Suprapubic skin (tissue), 4 donors: Measurements from ENCODE around the gene ST8SIA3. TPM values are rescaled to one million over a fixed set of nuclear protein-coding genes. Genes with fewer than 3 reads are reported as not detected.

Experiments
- DNase-seq, 2 donors: peaks; one replicate each; pipeline ENCODE4 v3.0.0-alpha.2; 2019; ENCODE audit warnings: low spot score in 2 of 2
- H3K27ac ChIP-seq: fragments of 200-600 bp; sonication (generic); one replicate; pipeline ENCODE4 v1.5.1; 2019
- H3K27me3 ChIP-seq: fragments of 200-600 bp; sonication (generic); one replicate; pipeline ENCODE4 v1.5.1; 2019
- H3K36me3 ChIP-seq: fragments of 200-600 bp; sonication (generic); one replicate; pipeline ENCODE4 v1.5.1; 2019
- H3K4me1 ChIP-seq: fragments of 200-600 bp; sonication (generic); one replicate; pipeline ENCODE4 v1.5.1; 2019
- H3K4me3 ChIP-seq: fragments of 200-600 bp; sonication (generic); one replicate; pipeline ENCODE4 v1.5.1; 2019; ENCODE audit warnings: mild to moderate bottlenecking
- H3K9me3 ChIP-seq: fragments of 200-600 bp; sonication (generic); one replicate; pipeline ENCODE4 v1.5.1; 2019
- EP300 ChIP-seq: sonication (generic); formaldehyde crosslinking; IDR thresholded peaks from one replicate; pipeline ENCODE4 v1.6.1; 2017; ENCODE audit warnings: antibody characterized with exemption
- POLR2A ChIP-seq, 2 donors: fragments of 450-650 bp; IDR thresholded peaks; one replicate each; pipeline ENCODE4 v1.6.1; 2017; ENCODE audit warnings: antibody characterized with exemption in 2 of 2, mild to moderate bottlenecking in 2 of 2, moderate library complexity in 2 of 2
- POLR2AphosphoS5 ChIP-seq, 3 donors: sonication (generic); formaldehyde crosslinking; IDR thresholded peaks; one replicate each; pipeline ENCODE4 v1.6.1; 2017; ENCODE audit warnings: antibody characterized with exemption in 3 of 3
- WGBS: methylation state at CpG from one replicate; pipeline ENCODE4 v1.1.5; 2018; 5-methylcytosine and 5-hydroxymethylcytosine counted together
- total RNA-seq, 4 donors: library from RNA; depleted of rRNA; stranded (reverse); fragments of >200 nt; gene quantifications; one replicate each; pipeline ENCODE4 v1.1.0, GENCODE V29; 2016
- TF ChIP-seq, protein P1 (sequence below), 2 donors: fragments of 200-600 bp in 1 of 2; fragments of 450-650 bp in 1 of 2; sonication (generic) in 1 of 2; IDR thresholded peaks; one replicate each; pipeline ENCODE4 v1.5.1; 2016 to 2019; ENCODE audit warnings: antibody characterized with exemption in 2 of 2, mild to moderate bottlenecking in 1 of 2, moderate library complexity in 1 of 2

The ST8SIA3 gene
- total RNA-seq, 4 donors from 2014 or later, result not detected

DNA sequence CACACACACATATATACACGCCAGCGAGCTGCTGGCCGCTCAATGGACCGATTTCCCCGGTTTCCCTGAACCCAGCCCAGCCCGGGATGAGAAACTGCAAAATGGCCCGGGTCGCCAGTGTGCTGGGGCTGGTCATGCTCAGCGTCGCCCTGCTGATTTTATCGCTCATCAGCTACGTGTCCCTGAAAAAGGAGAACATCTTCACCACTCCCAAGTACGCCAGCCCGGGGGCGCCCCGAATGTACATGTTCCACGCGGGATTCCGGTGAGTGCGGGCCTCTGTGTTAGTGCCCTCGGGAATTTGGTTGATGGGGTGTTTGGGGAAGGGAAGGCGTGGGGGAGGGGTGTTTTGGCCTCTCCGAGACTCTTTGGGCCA, 392 bp downstream of the ST8SIA3 start:
- no peak for TF ChIP-seq POLR2A (IDR thresholded peaks at IDR 0.05)
- TF ChIP-seq EP300, result no peak
- no peak for TF ChIP-seq POLR2AphosphoS5 (IDR thresholded peaks at IDR 0.05)
- TF ChIP-seq, protein P1, sequence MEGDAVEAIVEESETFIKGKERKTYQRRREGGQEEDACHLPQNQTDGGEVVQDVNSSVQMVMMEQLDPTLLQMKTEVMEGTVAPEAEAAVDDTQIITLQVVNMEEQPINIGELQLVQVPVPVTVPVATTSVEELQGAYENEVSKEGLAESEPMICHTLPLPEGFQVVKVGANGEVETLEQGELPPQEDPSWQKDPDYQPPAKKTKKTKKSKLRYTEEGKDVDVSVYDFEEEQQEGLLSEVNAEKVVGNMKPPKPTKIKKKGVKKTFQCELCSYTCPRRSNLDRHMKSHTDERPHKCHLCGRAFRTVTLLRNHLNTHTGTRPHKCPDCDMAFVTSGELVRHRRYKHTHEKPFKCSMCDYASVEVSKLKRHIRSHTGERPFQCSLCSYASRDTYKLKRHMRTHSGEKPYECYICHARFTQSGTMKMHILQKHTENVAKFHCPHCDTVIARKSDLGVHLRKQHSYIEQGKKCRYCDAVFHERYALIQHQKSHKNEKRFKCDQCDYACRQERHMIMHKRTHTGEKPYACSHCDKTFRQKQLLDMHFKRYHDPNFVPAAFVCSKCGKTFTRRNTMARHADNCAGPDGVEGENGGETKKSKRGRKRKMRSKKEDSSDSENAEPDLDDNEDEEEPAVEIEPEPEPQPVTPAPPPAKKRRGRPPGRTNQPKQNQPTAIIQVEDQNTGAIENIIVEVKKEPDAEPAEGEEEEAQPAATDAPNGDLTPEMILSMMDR (IDR thresholded peaks at IDR 0.05), result no peak
- Histone ChIP-seq H3K9me3 (no peaks in the 10 kb centered on the region), H3K27ac (no peak overlapping the region), H3K36me3 (no peaks in the 10 kb centered on the region), H3K4me3 (no peak overlapping the region), H3K27me3 (peaks cover 51% of the 10 kb centered on the region), H3K4me1 (peaks cover 10% of the 10 kb centered on the region)
- DNase-seq, result no peak
- 2% methylated on average over 11 of the region's 23 CpGs for WGBS

- Histone ChIP-seq H3K27me3 (peaks cover 49% of the 10 kb centered on the region), H3K9me3 (no peaks in the 10 kb centered on the region), H3K4me3 (no peak overlapping the region), H3K36me3 (no peaks in the 10 kb centered on the region), H3K4me1 (peaks cover 10% of the 10 kb centered on the region), H3K27ac (no peak overlapping the region)
- TF ChIP-seq EP300, result no peak
- no peak for TF ChIP-seq POLR2AphosphoS5 (IDR thresholded peaks at IDR 0.05)
- TF ChIP-seq, protein P1 (IDR thresholded peaks at IDR 0.05), result no peak
- TF ChIP-seq POLR2A (IDR thresholded peaks at IDR 0.05), result no peak
- DNase-seq, result no peak
- WGBS, result 3% methylated on average over 47 of the region's 61 CpGs
Observed at GRCh38 chr18:57353137-57353939, 981 bp downstream of the ST8SIA3 start.

DNA sequence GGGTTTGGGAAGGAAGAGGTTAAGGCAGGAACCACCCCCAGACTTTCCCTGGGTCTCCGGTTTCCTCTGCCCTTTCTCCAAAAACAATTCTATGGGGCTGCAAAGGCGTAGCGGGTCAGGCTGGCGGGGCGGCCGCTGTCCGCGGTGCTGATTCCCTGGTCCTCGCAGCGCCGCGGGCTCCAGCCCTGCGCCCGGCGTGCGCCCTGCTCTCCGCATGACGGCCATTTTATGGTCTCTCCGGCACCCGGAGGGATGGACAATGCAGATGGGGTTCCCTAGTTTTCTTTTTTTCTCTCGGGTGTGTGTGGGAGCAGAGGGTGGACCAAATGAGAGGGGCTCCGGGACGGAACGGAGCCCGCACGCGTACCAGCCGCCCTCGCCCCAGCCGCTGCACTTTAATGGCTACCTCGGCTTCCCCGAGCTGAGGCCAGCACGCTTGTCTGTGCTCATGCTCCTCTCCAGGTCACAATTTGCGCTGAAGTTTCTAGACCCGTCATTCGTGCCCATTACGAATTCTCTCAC, 1.6 kb downstream of the ST8SIA3 start:
- peaks cover 49% of the 10 kb centered on the region for H3K27me3 ChIP-seq
- H3K27ac ChIP-seq, result no peak overlapping the region
- no peaks in the 10 kb centered on the region for H3K9me3 ChIP-seq
- no peak for TF ChIP-seq EP300
- no peak for TF ChIP-seq POLR2A (IDR thresholded peaks at IDR 0.05)
- TF ChIP-seq POLR2AphosphoS5 (IDR thresholded peaks at IDR 0.05), result no peak
- TF ChIP-seq, protein P1 (IDR thresholded peaks at IDR 0.05), result no peak
- 5% methylated on average over 17 of the region's 37 CpGs for WGBS
- DNase-seq, result no peak
- no peak overlapping the region for H3K4me3 ChIP-seq
- no peaks in the 10 kb centered on the region for H3K36me3 ChIP-seq
- H3K4me1 ChIP-seq, result peaks cover 10% of the 10 kb centered on the region

DNA sequence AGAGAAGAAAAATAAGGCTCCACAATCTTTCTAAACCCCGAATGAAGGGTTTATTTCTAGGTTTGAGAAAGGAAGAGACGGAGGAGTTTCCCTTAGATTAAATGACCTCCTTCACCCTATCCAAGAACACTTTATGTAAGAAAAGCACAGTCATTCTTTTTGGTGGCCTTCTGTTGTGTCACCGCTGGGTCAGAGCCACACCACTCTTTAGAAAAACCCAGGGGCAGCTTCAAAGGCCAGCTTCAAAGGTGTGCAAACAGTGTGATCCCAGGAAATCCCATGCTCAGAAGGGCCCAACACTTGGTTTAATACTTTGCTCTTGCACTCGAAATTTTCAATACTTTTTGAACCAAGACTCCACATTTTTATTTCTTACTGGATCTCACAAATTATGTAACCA, 7.1 kb downstream of the ST8SIA3 start:
- 63% methylated on average over 4 of the region's 4 CpGs for WGBS
- Histone ChIP-seq H3K4me3 (no peak overlapping the region), H3K36me3 (no peaks in the 10 kb centered on the region), H3K4me1 (no peaks in the 10 kb centered on the region), H3K27me3 (peaks cover 4% of the 10 kb centered on the region), H3K9me3 (no peaks in the 10 kb centered on the region), H3K27ac (no peak overlapping the region)
- TF ChIP-seq POLR2AphosphoS5 (IDR thresholded peaks at IDR 0.05), result no peak
- TF ChIP-seq POLR2A (IDR thresholded peaks at IDR 0.05), result no peak
- TF ChIP-seq, protein P1 (IDR thresholded peaks at IDR 0.05), result no peak
- no peak for TF ChIP-seq EP300
- no peak for DNase-seq

DNA sequence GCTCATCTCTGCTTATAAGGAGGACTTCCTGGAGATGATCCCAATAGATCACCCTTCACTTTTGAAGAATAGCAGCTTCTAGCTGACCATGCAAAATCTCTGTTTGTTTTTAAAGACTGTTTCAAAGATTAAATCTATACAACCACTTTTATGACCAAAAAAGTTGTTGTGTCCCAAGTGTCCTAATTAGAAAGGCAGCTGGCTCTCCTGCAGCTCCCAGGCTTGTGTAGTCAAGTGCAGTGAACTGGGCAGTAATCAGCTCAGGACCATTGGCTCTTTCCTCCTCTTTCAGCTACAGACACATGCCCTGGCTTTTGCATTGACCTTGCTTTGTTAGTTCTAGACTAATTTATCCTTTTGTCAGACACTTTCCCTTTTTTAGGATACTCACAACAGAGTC, 10.4 kb downstream of the ST8SIA3 start:
- TF ChIP-seq POLR2A (IDR thresholded peaks at IDR 0.05) (no peak), POLR2AphosphoS5 (IDR thresholded peaks at IDR 0.05) (no peak), EP300 (no peak)
- TF ChIP-seq, protein P1 (IDR thresholded peaks at IDR 0.05), result no peak
- H3K27ac ChIP-seq, result no peak overlapping the region

More for the DNA sequence above, 10.4 kb downstream of the ST8SIA3 start:
- H3K27me3 ChIP-seq, result no peaks in the 10 kb centered on the region
- H3K4me1 ChIP-seq, result no peaks in the 10 kb centered on the region
- no peak for DNase-seq
- H3K4me3 ChIP-seq, result no peak overlapping the region
- H3K9me3 ChIP-seq, result no peaks in the 10 kb centered on the region
- no peaks in the 10 kb centered on the region for H3K36me3 ChIP-seq
